H1 (cell line): ENCODE measurements around the gene MUC2.

Experiments
- CHD1 ChIP-seq: IDR thresholded peaks from 2 replicates; pipeline ENCODE4 v1.6.1; 2012; ENCODE audit warnings: low read depth, low read length, improper control_type of control experiment
- CREB1 ChIP-seq: IDR thresholded peaks from 2 replicates; pipeline ENCODE4 v1.6.1; 2012; ENCODE audit warnings: inconsistent platforms
- CTBP2 ChIP-seq: IDR thresholded peaks from 2 replicates; pipeline ENCODE4 v1.7.0; 2011; ENCODE audit warnings: borderline replicate concordance, mild to moderate bottlenecking, moderate library complexity, mixed read lengths, low read length; ENCODE audit not compliant: insufficient read depth, insufficient read length
- CTCF ChIP-seq, 3 experiments: IDR thresholded peaks; 1 replicate in 2 of 3; 2 replicates in 1 of 3; pipeline versions ENCODE4 v1.5.1 to v1.6.1; 2011; ENCODE audit warnings: low read length in 3 of 3, mild to moderate bottlenecking in 3 of 3, inconsistent platforms in 2 of 3, low read depth in 1 of 3, moderate library complexity in 1 of 3; ENCODE audit not compliant: insufficient read depth in 1 of 3; ENCODE audit errors: control extremely low read depth in 1 of 3
- POLR2A ChIP-seq, 2 experiments: IDR thresholded peaks; 1 replicate in 1 of 2; 2 replicates in 1 of 2; pipeline ENCODE4 v1.6.1; 2011; ENCODE audit warnings: low read depth in 2 of 2, low read length in 2 of 2, mild to moderate bottlenecking in 2 of 2; ENCODE audit errors: control extremely low read depth in 1 of 2
- RFX5 ChIP-seq: IDR thresholded peaks from 2 replicates; pipeline ENCODE4 v1.6.1; 2011; ENCODE audit warnings: low read depth, low read length, improper control_type of control experiment, borderline replicate concordance
- TCF12 ChIP-seq: IDR thresholded peaks from 2 replicates; pipeline ENCODE4 v1.6.1; 2011; ENCODE audit warnings: low read depth, mild to moderate bottlenecking, low read length

DNA sequence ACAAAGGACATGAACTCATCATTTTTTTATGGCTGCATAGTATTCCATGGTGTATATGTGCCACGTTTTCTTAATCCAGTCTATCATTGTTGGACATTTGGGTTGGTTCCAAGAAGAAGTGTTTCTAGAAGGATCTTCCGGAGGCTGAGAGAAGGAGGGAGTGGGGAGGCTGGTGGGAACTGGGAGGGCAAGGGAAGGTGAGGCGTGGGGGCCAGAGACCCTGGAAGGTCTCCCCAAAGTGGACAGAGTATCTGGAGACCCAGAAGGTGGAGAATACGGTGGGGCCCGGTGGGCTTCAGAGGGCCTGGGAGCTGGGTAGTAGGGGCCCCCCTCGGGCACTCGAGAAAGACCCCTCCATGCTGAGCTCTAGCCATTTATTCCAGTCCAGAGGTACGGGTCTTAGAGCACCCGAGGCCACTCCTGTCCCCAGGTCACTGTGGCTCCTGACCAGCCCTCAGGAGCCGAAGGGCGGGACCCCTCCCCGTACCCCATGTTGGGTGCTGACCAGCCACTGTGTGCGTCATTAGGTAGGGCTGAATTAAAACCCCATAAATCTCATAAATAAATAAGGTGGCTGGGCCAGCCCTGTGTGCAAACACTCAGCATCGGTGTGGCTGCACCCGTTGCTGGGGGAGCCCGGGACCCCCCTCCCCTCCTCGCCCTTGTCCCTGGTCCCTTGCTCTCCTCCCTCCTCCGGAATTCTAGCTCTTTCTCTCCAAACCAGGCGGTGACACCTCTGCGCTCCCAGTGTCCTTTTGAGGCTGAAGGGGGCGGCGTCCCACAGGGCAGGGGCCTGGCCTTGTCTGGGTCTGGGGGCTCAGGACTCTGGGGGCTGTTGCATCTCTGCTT is 44.3 kb downstream of the MUC2 start:
- TF ChIP-seq CHD1 (no peak), CTCF (IDR thresholded peaks at IDR 0.05; ENCODE audit: control extremely low read depth in 1 of 3, insufficient read depth in 1 of 3, low read depth in 1 of 3, low read length in 3 of 3) (no peak), RFX5 (no peak), POLR2A (IDR thresholded peaks at IDR 0.05; ENCODE audit: control extremely low read depth in 1 of 2, low read depth in 2 of 2, low read length in 2 of 2) (no peak), CREB1 (no peak), TCF12 (no peak), CTBP2 (no peak)
